Heart right ventricle (tissue), 16 donors: ENCODE results near the gene ZNF503. TPM values are rescaled to one million over a fixed set of nuclear protein-coding genes. Genes with fewer than 3 reads are reported as not detected.

Experiments
- ATAC-seq, 8 donors: fragments of 200-7000 bp; cut with Tn5 transposase; one replicate each; pipeline ENCODE4 v1.9.1; 2020; ENCODE audit warnings: mild to moderate bottlenecking in 8 of 8, moderate library complexity in 8 of 8, moderate number of reproducible peaks in 1 of 8
- DNase-seq, 2 donors: peaks; one replicate each; pipeline ENCODE4 v3.0.0-alpha.2; 2020
- H3K27ac ChIP-seq, 10 donors: fragments of 200-600 bp; sonication (generic) in 2 of 10; one replicate each; pipeline versions ENCODE4 v1.5.0 to v1.8.0; 2020 to 2022; ENCODE audit warnings: mild to moderate bottlenecking in 3 of 10
- H3K27me3 ChIP-seq, 7 donors: fragments of 200-600 bp; one replicate each; pipeline ENCODE4 v1.8.0; 2021 to 2022; ENCODE audit warnings: mild to moderate bottlenecking in 2 of 7
- H3K36me3 ChIP-seq, 9 donors: fragments of 200-600 bp; sonication (generic) in 1 of 9; one replicate each; pipeline versions ENCODE4 v1.5.0 to v1.8.0; 2020 to 2022; ENCODE audit warnings: mild to moderate bottlenecking in 2 of 9
- H3K4me1 ChIP-seq, 9 donors: fragments of 200-600 bp; sonication (generic) in 1 of 9; one replicate each; pipeline versions ENCODE4 v1.5.0 to v1.8.0; 2020 to 2022; ENCODE audit warnings: mild to moderate bottlenecking in 4 of 9
- H3K4me3 ChIP-seq, 10 donors: fragments of 200-600 bp; sonication (generic) in 2 of 10; one replicate each; pipeline versions ENCODE4 v1.5.0 to v1.8.0; 2020 to 2022; ENCODE audit warnings: mild to moderate bottlenecking in 7 of 10, moderate library complexity in 2 of 10
- H3K9me3 ChIP-seq, 11 donors: fragments of 200-600 bp in 10 of 11; sonication (generic) in 2 of 11; one replicate each; pipeline versions ENCODE4 v1.5.0 to v1.8.0; 2013 to 2022; ENCODE audit warnings: mild to moderate bottlenecking in 2 of 11, control low read depth in 1 of 11, moderate library complexity in 1 of 11
- WGBS, 2 donors: extraction: QIAGEN DNeasy Blood & Tissue Kit; methylation state at CpG; one replicate each; pipeline ENCODE4 v1.1.7; 2013; ENCODE audit warnings: inconsistent platforms in 1 of 2; 5-methylcytosine and 5-hydroxymethylcytosine counted together
- intact Hi-C, 10 donors: fragments of 100-400 bp; cut with DNase I; formaldehyde crosslinking; loops; one replicate each; pipeline versions ENCODE4 v1.11.1 to v1.14.2; 2022
- polyA plus RNA-seq, 2 donors: library from polyadenylated mRNA; stranded (reverse); fragments of 200-250 nt; gene quantifications; one replicate each; pipeline ENCODE4 v1.2.3, GENCODE V29; 2013
- total RNA-seq, 10 donors: library from RNA; stranded (reverse); fragmentation: NEBNext Ultra II Directional in 3 of 10; extraction: Animal tissue kit (Norgen Biotek cat#: 25700) in 3 of 10; gene quantifications; one replicate each; pipeline versions ENCODE4 v1.2.1 to v1.2.4, GENCODE V29; 2021 to 2023
- TF ChIP-seq, protein P1 (sequence below), 9 donors: fragments of 200-600 bp; sonication (generic) in 2 of 9; IDR thresholded peaks; one replicate each; pipeline versions ENCODE4 v1.5.0 to v1.8.0; 2021 to 2022; ENCODE audit warnings: antibody characterized with exemption in 9 of 9, mild to moderate bottlenecking in 5 of 9, moderate library complexity in 1 of 9
- donor health status: Arrhythmogenic right ventricular cardiomyopathy.
- donor health status: ischemic (EF 13 %, LVEDD 7.1; RV severe dilation, severe dysfunction).
- donor health status: healthy with polysubstance abuse.
- donor health status: DM: no; HTN: yes; CAD: no.
- donor health status: DM: no; HTN: no; CAD: no.
- donor health status: ischemic (EF 25% LVEDD 6.9; RV normal size, moderate dysfunction).
- donor health status: ischemic (EF 25% LVEDD 5.7; RV mildly dilated, moderate dysfunction).
- donor health status: healthy.
- donor health status: DM: yes; HTN: yes; CAD: no.
- donor health status: Ischemic cardiomyopathy.
- donor health status: ischemic (EF 35%, LVEDD 5.7; RV mildly dilated, moderate dysfunction).
- donor health status: nonischemic (EF 11% LVEDD 7.7; RV severe dilation, severe dysfunction).
- donor health status: DM: yes; HTN: yes; CAD: no.
- donor health status: PGD.
- donor health status: ischemic (EF 29% LVEDD 5.4; RV normal size, mild dysfunction).
- donor health status: nonischemic (EF 23%, LVEDD 6.1; RV moderate dilation, normal function).

ZNF503 gene
- total and polyA plus RNA-seq, 12 donors = 2.5 to 9.7 (median 4.5) TPM

DNA sequence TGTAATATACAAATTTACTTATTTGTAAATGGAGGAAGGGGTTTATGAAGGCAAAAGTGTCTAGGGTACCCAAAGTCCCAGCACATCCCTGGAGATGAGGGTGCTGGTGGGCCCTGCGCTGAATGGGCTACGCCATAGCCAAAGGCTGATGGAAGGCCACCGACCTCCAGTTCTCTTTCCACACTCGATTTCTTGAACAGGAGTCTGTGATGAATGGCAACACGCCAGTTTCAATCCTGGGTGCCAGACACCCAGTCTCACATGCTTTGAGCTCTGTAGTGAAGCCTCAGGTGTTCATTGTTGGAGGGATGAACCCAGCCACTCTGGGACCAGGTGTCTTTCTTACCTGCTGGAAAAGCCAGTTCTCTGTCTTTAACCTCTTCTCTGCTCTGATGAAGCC, 30.6 kb upstream of the ZNF503 start:
- 72 to 86% methylated on average over 5 of the region's 5 CpGs for WGBS, 2 donors
- peak overlapping the region in 6 of 10 donors; percentile 82 to 95 (median 90) for H3K27ac ChIP-seq
- no peaks in the 10 kb centered on the region for H3K36me3 ChIP-seq
- H3K4me3 ChIP-seq = peak overlapping the region in 9 of 10 donors; percentile 48 to 84 (median 74)
- H3K4me1 ChIP-seq = peaks cover 7 to 63% (median 52%) of the 10 kb centered on the region in 9 donors
- no peaks in the 10 kb centered on the region for H3K27me3 ChIP-seq
- no peak for DNase-seq
- TF ChIP-seq, protein P1, sequence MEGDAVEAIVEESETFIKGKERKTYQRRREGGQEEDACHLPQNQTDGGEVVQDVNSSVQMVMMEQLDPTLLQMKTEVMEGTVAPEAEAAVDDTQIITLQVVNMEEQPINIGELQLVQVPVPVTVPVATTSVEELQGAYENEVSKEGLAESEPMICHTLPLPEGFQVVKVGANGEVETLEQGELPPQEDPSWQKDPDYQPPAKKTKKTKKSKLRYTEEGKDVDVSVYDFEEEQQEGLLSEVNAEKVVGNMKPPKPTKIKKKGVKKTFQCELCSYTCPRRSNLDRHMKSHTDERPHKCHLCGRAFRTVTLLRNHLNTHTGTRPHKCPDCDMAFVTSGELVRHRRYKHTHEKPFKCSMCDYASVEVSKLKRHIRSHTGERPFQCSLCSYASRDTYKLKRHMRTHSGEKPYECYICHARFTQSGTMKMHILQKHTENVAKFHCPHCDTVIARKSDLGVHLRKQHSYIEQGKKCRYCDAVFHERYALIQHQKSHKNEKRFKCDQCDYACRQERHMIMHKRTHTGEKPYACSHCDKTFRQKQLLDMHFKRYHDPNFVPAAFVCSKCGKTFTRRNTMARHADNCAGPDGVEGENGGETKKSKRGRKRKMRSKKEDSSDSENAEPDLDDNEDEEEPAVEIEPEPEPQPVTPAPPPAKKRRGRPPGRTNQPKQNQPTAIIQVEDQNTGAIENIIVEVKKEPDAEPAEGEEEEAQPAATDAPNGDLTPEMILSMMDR (IDR thresholded peaks at IDR 0.05) = no peak
- intact Hi-C loops = loop anchor here in 1 of 10 donors (10.0 kb wide), 1 partner anchor 163 kb away; no protein-coding TSS in a partner anchor
- H3K9me3 ChIP-seq = no peaks in the 10 kb centered on the region
- ATAC-seq = no peak

DNA sequence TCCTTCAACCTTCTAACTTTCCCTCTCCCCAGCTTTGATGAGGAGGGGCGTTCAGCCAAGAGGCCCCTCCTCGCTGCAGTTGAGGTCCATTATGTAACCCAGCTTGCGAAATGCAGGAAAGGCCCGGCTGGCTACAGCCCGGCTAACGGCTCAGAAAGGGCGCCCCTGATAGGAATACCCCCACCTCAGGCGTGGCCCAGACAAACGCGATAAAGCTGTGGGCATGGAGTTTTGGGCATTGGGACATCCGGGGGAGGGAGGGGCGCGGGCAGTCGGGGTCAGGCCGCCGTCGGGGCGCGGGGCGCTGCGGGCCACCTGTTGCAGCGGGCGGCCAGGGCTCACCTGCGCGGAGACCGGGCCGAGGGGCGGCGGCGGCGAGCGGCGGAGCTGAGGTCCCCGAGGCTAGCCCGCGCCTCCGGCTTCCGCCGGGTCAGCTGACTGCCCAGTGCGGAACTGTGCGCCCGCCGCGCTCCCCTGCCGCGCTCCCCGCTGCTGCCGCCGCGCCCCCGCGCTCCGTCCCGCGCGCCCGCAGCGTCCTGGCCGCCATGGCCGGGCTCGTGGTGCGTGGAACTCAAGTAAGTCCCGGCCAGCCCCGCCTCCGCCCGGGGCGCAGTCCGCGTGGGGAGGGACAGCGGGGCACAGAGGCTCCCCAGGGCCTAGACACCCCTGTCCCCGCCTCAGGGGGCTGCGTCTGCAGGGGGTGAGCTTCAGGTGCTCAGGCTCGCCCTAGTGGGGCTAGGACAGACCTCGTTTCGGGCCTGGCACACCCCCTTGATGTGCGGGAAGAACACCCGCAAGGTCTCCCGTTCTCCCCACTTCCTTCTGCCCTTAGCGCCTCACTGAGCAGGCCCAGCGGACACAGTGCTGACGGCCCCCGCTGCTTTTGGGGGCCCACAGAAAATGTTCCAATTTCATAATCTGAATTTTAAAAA, 29.9 kb upstream of the ZNF503 start, which contains the start of gene LRMDA:
LRMDA (plus strand) TSS at position 445 of the 932 bp plus-strand sequence.
- Histone ChIP-seq H3K27me3 (no peaks in the 10 kb centered on the region), H3K36me3 (no peaks in the 10 kb centered on the region), H3K4me3 (peak within 1 kb of the TSS; percentile 48 to 84 (median 76)), H3K4me1 (peaks cover 7 to 66% (median 53%) of the 10 kb centered on the region in 9 donors), H3K27ac (peak within 1 kb of the TSS; percentile 71 to 95 (median 86)), H3K9me3 (no peaks in the 10 kb centered on the region)
- peak; percentile 32 to 83 (median 52) for ATAC-seq
- TF ChIP-seq, protein P1 (IDR thresholded peaks at IDR 0.05) = no peak
- DNase-seq = peak; percentile 29 to 56
- 7% methylated on average over 73 to 82 of the region's 82 CpGs for WGBS, 2 donors
- intact Hi-C loops = loop anchor here in 2 of 10 donors (2.0 to 10.0 kb wide), 2 partner anchors 21 to 163 kb away; no protein-coding TSS in a partner anchor

DNA sequence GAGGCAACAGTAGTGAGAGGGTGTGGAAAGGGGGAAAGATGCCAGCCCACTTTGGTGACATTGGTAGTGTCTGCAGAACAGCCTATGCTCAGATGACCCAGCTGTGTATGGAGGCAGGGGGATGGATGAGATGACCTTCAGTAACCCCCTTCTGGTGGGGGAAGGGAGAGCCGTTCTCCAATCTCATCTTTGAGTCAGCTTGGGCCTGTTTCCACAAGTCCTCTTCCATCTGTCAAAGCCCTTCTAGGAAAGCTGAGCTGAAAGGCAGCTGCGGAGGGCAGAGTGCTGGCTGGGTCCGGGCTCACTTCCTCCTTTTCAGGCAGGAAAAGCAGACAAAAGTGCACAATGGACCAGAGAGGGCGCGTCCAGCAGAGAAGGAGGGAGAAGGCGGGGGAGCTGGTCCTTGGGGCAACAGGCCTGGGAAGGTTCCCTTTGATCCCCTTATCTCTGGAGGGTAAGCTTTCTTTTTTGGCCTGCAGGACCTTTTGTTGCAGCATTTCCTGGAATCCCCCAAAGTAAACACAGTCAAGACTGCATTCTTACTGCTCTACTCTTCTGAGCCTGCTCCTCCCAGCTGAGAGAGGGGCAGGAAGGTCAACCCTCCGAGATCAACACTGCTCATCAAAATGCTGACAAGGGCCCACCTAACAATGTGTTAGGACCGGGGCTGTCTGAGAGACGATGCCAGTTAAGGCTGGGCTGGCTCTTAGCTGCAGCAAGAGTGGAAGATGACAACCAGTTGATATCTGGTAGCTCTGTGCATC, 28.6 kb upstream of the ZNF503 start:
- intact Hi-C loops = loop anchor here in 2 of 10 donors (2.0 to 10.0 kb wide), 2 partner anchors 19 to 165 kb away; no protein-coding TSS in a partner anchor
- DNase-seq (peak; percentile 67 to 75), ATAC-seq (peak; percentile 65 to 90 (median 80))
- TF ChIP-seq, protein P1 (IDR thresholded peaks at IDR 0.05) = no peak
- peaks cover 7 to 66% (median 53%) of the 10 kb centered on the region in 9 donors for H3K4me1 ChIP-seq
- H3K36me3 ChIP-seq = no peaks in the 10 kb centered on the region
- peak overlapping the region; percentile 19 to 95 (median 86) for H3K27ac ChIP-seq
- peak overlapping the region in 3 of 10 donors; percentile 79 to 84 (median 82) for H3K4me3 ChIP-seq
- no peaks in the 10 kb centered on the region for H3K9me3 ChIP-seq
- H3K27me3 ChIP-seq = no peaks in the 10 kb centered on the region
- 45 to 49% methylated on average over 9 of the region's 9 CpGs for WGBS, 2 donors
